ENCODE measurements around the gene FBXL20. TPM values are rescaled to one million over a fixed set of nuclear protein-coding genes. Genes with fewer than 3 reads are reported as not detected.

Gene FBXL20
- total RNA-seq, 1 experiment from 2014 or later: 6.8 TPM

DNA sequence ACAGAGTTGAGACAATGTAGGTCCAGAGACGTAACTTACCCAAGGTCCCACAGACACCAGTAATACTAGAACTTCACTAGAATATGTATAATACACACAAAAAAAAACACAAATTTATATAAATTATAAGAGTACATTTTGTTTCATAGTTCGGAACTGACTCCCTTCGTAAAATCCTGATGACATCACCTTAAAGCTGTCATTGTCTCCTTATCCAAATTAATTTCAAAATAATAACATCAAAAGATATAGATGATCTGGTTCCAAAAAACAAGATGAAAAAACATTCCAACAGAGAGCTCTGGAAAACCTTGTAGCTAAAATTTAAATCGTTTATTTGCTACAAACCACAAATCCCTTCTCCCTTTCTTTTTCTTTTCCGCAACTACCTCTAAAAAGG is 10.0 kb downstream of the FBXL20 start:
- Histone ChIP-seq H3K27me3 (replicated peaks; ENCODE audit: insufficient read depth, low read depth, low read length, poor library complexity) (no peaks in the 10 kb centered on the region), H3K4me3 (ENCODE audit: low read depth, low read length, poor library complexity, severe bottlenecking) (no peak overlapping the region), H3K9me3 (ENCODE audit: low read depth, low read length, poor library complexity, severe bottlenecking) (no peaks in the 10 kb centered on the region), H3K27ac (ENCODE audit: low read depth, low read length, poor library complexity, severe bottlenecking) (no peak overlapping the region), H3K4me1 (ENCODE audit: insufficient read depth, low read length, poor library complexity, severe bottlenecking) (no peaks in the 10 kb centered on the region), H3K36me3 (ENCODE audit: insufficient read depth, low read length, poor library complexity, severe bottlenecking) (no peaks in the 10 kb centered on the region)
- ChIA-PET POLR2A (ENCODE audit: low non-redundant PET) (no interaction called here), CTCF (no interaction called here)
- DNase-seq (ENCODE audit: low spot score): no peak
- no TSS peak for BruUV-seq (replicated peaks)
- intact Hi-C loops (cut with micrococcal nuclease; ENCODE audit: unreplicated experiment): no loop called here
- TF ChIP-seq, protein P1, sequence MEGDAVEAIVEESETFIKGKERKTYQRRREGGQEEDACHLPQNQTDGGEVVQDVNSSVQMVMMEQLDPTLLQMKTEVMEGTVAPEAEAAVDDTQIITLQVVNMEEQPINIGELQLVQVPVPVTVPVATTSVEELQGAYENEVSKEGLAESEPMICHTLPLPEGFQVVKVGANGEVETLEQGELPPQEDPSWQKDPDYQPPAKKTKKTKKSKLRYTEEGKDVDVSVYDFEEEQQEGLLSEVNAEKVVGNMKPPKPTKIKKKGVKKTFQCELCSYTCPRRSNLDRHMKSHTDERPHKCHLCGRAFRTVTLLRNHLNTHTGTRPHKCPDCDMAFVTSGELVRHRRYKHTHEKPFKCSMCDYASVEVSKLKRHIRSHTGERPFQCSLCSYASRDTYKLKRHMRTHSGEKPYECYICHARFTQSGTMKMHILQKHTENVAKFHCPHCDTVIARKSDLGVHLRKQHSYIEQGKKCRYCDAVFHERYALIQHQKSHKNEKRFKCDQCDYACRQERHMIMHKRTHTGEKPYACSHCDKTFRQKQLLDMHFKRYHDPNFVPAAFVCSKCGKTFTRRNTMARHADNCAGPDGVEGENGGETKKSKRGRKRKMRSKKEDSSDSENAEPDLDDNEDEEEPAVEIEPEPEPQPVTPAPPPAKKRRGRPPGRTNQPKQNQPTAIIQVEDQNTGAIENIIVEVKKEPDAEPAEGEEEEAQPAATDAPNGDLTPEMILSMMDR (conservative IDR thresholded peaks at IDR 0.05; ENCODE audit: low read depth, low read length): no peak
- no peak for TF ChIP-seq EZH2 (IDR thresholded peaks at IDR 0.05; ENCODE audit: borderline replicate concordance, low read depth, low read length, poor library complexity, severe bottlenecking)

DNA sequence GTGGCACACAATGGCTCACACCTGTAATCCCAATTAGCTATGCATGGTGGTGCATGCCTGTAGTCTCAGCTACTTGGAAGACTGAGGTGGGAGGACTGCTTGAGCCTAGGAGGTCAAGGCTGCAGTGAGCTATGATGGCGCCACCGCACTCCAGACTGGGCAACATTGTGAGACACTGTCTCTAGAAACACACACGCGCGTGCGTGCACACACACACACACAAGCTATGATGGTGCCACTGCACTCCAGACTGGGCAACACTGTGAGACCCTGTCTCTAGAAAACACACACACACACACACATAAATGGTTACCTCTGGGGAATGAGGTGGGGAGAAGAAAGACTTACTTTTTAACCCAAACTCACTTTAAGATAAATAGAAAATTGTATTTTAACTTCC is 16.4 kb downstream of the FBXL20 start:
- Histone ChIP-seq H3K9me3 (ENCODE audit: low read depth, low read length, poor library complexity, severe bottlenecking) (no peaks in the 10 kb centered on the region), H3K27me3 (replicated peaks; ENCODE audit: insufficient read depth, low read depth, low read length, poor library complexity) (no peaks in the 10 kb centered on the region), H3K4me3 (ENCODE audit: low read depth, low read length, poor library complexity, severe bottlenecking) (no peak overlapping the region), H3K36me3 (ENCODE audit: insufficient read depth, low read length, poor library complexity, severe bottlenecking) (no peaks in the 10 kb centered on the region), H3K4me1 (ENCODE audit: insufficient read depth, low read length, poor library complexity, severe bottlenecking) (no peaks in the 10 kb centered on the region), H3K27ac (ENCODE audit: low read depth, low read length, poor library complexity, severe bottlenecking) (no peak overlapping the region)
- TF ChIP-seq, protein P1 (conservative IDR thresholded peaks at IDR 0.05; ENCODE audit: low read depth, low read length): no peak
- TF ChIP-seq EZH2 (IDR thresholded peaks at IDR 0.05; ENCODE audit: borderline replicate concordance, low read depth, low read length, poor library complexity, severe bottlenecking): no peak
- BruUV-seq (replicated peaks): no TSS peak
- CTCF ChIA-PET: no interaction called here
- intact Hi-C loops (cut with micrococcal nuclease; ENCODE audit: unreplicated experiment): no loop called here
- POLR2A ChIA-PET (ENCODE audit: low non-redundant PET): no interaction called here
- no peak for DNase-seq (ENCODE audit: low spot score)

DNA sequence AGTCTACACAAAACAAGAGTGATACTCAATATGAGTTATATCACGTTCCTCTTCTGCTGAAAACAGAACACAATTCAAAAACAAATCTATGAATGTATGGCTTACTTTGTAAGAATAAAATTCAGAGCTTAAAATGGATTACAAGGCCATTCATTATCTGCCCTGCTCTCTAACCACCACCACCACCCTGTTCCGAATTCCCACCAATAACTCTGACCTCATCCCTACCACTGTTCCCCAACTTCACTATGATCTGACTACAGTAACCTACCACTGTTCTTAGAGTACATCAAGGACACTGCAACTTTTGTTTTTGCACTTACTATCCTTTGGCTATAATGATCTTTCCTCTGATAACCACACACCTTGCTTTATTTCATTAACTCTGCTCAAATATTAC is 21.3 kb downstream of the FBXL20 start:
- no peak for DNase-seq (ENCODE audit: low spot score)
- H3K4me1 ChIP-seq (ENCODE audit: insufficient read depth, low read length, poor library complexity, severe bottlenecking): no peaks in the 10 kb centered on the region
- ChIA-PET POLR2A (ENCODE audit: low non-redundant PET) (no interaction called here), CTCF (no interaction called here)
- BruUV-seq (replicated peaks): no TSS peak
- no peaks in the 10 kb centered on the region for H3K27me3 ChIP-seq (replicated peaks; ENCODE audit: insufficient read depth, low read depth, low read length, poor library complexity)
- TF ChIP-seq EZH2 (IDR thresholded peaks at IDR 0.05; ENCODE audit: borderline replicate concordance, low read depth, low read length, poor library complexity, severe bottlenecking): no peak
- TF ChIP-seq, protein P1 (conservative IDR thresholded peaks at IDR 0.05; ENCODE audit: low read depth, low read length): no peak
- intact Hi-C loops (cut with micrococcal nuclease; ENCODE audit: unreplicated experiment): no loop called here
- H3K36me3 ChIP-seq (ENCODE audit: insufficient read depth, low read length, poor library complexity, severe bottlenecking): no peaks in the 10 kb centered on the region
- H3K4me3 ChIP-seq (ENCODE audit: low read depth, low read length, poor library complexity, severe bottlenecking): no peak overlapping the region
- no peak overlapping the region for H3K27ac ChIP-seq (ENCODE audit: low read depth, low read length, poor library complexity, severe bottlenecking)
- H3K9me3 ChIP-seq (ENCODE audit: low read depth, low read length, poor library complexity, severe bottlenecking): no peaks in the 10 kb centered on the region

Data from A673 (cell line).